HG03457 (cell line): ENCODE measurements around the gene MAN1B1.

Experiments used
- ATAC-seq: cut with Tn5 transposase; IDR thresholded peaks from one replicate; pipeline ENCODE4 v1.9.1; 2021; ENCODE audit warnings: moderate number of reproducible peaks; ENCODE audit not compliant: unreplicated experiment

Gene MAN1B1

DNA sequence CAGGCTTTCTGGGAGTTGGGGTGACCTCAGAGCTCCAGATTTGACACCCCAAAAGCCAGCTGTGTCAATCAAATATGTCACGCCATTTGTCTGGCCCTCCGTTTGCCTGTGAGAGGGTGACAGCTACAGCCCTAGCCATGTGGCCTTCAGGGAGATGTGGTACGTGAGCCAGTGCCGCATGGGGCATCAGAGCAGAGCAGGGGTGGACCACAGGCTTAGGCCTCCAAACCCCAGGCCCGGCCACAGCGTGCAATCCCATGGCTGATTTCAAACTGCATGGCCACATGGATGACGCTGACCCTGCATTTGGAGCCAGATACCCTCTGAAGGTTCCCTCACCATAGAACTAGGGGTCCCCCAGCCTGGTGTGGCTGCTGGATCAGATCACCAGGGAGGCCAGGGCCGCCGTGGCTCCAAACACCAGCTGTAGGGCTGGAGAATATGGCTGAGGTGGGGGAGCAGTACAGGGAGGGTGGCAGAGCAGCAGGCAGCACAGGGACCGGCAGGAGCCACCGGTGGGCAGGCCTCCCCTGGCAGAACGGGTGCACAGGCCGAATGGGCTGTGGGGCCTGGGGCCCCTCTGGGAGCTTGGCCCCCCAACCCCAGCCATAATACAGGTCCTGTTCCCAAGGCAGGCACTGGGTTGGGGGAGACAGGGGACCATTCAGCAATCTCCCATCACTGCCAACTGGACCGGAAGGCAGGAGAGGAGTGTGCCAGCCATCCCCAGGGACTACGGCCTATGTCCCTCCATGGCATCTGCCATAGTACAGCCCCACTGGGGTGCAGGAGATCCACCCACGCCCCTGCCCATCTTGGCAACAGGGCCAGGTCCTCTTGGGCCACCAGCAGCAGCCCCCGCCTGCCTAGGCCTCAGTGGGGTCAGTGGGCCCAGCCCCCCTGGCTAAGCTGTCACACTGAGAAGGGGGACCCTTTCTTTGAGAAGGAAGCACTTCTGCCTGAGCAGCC, 18.0 kb upstream of the MAN1B1 start:
- no peak for ATAC-seq

- ATAC-seq: no peak
Measured at GRCh38 chr9:137069508-137070091, 17.2 kb upstream of the MAN1B1 start.

DNA sequence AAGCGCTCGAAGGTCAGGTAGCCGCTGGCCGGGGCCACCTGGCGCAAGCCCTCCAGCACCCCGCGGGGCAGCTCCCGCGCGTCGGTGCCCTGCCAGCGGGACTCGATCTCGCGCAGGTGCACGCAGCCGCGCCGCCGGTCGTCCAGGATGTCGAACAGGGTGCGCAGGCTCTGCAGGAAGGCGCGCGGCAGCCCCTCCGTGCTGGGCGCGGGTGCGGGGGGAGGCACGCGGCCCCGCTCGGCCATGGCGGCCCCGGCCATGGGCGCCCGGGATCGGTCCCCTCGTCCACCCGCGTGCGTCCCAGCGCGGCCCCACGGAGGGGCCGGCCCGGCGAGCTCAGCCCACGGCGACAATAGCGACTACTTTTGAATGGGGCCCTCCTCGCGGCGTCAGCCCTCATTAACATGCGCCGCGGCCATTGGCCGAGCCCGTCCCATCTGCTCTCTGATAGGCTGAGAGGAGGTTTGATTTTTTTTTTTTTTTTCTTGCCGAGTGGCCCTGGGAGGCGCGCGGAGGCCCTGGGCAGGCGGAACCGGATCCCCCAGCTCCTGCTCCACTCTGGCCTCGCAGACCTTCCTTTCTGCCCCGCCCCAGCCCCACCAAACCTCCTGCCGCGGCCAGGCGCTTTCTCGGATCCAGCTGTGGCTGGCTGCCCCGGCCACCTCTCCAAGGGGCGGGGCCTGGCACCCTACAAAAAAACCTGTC, 16.4 kb upstream of the MAN1B1 start, which contains the start of gene SAPCD2:
SAPCD2 (minus strand) TSS at position 357 of the 705 bp plus-strand sequence; CDS start at position 260, 97 bp downstream.
- no peak for ATAC-seq

DNA sequence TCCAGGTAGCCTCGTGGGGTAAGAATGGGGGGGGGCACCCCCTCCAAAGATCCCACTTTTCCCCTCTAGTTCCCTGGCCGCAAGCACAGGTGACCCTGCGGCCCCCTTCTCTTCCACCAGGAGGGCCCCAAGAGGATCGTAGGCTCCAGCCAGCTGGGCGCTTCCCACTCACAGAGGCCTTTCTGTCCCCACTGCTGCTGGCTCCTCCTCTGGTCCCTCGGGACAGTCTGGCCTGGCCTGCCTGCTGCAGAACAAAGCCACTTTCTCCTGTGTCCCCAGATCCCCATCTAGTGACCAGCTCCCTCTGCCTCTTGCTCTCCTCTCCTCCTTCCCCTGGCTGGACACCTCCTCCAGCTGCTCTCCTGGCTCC, 15.9 kb upstream of the MAN1B1 start:
- ATAC-seq: no peak

DNA sequence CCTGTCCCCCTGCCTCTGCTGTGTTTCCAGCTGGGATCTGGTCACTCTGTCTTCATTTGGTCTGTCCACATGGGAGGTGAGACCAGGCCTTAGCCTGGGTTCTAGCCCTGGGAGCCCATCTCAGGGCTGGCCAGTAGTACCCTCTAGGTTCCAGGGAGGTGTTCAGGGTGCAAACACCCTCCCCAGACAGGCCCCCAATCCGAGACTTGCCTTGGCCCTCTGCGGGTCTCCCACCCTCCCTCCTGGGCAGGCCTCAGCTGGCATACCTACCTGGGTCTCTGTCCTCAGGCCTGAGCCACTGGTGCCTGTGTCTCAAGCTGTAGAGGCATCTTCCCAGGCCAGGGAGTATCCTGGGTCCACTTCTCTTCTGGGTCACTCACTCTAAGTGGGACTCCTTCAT, 15.5 kb upstream of the MAN1B1 start:
- ATAC-seq: no peak

DNA sequence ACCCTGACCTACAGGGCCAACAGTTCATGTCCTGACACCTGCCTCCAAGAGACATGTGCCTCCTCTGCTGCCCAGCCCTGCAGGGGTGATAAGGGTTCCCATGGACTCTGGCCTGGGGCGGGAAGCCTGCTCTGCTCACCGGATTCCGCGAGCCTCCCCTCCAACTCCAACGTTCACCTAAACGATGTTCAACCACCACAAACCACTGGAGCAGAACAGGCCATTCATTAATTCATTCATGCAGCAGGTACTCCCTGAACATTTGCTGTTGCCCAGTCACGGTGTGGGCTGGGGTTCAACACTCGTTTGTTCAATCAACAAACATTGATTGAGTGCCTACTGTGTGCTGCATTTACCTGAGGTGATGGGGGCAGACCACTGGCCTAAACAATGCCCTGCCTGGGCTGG, 12.8 kb upstream of the MAN1B1 start:
- ATAC-seq: no peak

GRCh38 chr9:137074657-137075274, 12.0 kb upstream of the MAN1B1 start:
- ATAC-seq: no peak

DNA sequence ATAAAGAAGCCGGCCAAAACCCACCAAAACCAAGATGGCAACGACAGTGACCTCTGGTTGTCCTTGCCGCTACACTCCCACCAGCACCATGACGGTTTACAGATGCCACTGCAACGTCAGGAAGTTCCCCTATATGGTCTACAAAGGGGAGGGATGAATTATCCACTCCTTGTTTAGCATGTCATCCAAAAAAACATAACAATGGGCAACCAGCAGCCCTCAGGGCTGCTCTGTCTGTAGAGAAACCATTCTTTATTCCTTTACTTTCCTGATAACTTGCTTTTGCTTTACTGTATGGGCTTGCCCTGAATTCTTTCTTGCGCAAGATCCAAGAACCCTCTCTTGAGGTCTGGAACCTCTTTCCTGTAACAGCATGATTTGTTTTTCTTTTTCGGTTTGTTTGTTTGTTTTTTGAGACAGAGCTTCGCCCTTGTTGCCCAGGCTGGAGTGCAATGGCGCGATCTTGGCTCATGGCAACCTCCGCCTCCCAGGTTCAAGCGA, 11.5 kb upstream of the MAN1B1 start:
- ATAC-seq: no peak

DNA sequence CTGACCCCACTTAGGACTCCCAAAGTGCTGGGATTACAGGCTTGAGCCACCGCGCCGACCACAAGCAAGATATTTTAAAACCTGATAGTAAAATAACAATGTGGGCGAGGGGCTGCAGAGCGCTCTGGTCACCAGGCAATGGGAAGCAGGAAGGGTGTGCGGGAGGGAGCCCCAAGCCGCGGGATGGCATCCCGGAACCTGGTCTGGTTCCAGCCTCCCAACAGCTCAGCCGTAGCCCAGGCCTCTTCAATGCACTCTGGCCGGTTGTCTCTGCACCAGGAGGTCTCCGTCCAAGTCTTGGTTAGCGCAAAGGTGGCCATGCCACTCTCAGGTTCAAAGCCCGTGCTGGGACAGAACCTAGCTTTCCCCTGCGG, 10.2 kb upstream of the MAN1B1 start:
- ATAC-seq: no peak

- no peak for ATAC-seq
Measured at GRCh38 chr9:137077010-137077747, 9.6 kb upstream of the MAN1B1 start, which contains the start of gene UAP1L1. TSS of gene UAP1L1 (plus strand) at chr9:137077517. CDS start at chr9:137077533, 16 bp downstream.

GRCh38 chr9:137077758-137078693, 8.8 kb upstream of the MAN1B1 start:
- no peak for ATAC-seq

DNA sequence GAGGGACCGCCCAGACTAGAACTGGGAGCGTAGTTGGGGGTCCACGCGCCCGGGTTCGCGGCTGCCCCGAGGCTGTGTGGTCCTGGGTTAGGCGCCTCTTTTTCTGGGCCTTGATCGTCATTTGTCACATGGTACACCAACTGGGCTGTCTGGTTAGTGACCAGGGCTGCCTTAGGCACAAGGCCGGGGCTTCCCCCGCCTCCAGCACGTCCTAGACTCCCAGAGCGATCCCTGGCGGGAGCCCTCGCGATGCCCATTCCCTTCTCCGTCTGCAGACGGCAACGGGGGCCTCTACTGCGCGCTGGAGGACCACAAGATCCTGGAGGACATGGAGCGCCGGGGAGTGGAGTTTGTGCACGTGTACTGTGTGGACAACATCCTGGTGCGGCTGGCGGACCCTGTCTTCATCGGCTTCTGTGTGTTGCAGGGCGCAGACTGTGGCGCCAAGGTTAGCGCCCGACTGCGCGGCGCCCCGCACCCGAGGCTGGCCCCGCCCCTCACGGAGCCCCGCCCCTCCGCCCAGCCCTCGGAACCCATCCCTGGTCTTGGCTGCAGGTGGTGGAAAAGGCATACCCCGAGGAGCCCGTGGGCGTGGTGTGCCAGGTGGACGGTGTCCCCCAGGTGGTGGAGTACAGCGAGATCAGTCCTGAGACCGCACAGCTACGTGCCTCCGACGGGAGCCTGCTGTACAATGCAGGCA, 7.9 kb upstream of the MAN1B1 start:
- no peak for ATAC-seq

GRCh38 chr9:137079401-137079787, 7.4 kb upstream of the MAN1B1 start:
- no peak for ATAC-seq

DNA sequence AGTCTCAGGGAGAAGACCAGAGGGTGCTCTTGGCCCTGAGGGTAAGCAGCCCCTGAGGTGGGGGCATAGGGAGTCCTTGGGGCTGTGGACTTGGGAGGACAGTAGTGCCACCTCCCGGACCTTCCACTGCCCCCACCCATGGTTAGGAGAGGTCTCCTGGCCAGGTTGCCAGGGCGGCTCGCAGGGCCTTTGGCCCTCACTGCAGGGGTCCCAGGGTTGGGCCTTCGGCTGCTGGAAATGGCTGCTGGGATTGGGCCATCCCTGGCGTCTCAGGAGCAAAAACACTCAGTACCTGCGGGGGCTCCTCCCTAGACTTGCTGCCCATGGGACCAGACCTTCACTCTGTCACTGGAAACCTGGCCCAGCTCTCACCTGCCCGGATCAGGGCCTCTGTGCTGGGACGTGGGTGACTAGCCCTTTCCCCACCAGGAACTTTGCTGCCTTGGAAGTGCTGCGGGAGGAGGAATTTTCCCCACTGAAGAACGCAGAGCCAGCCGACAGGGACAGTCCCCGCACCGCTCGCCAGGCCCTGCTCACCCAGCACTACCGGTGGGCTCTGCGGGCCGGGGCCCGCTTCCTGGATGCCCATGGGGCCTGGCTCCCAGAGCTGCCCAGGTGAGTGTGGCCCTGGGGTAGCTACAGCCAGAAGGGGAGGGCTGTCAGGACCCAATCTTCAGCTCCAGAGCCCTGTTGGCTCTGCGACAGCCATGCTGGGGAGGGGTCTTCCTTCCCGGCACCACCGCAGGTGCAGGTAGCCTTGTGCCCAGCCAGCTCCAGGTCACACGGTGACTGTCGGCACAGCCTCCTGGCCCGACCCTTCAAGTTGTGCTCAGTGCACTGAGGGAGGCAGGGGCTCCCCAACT, 6.3 kb upstream of the MAN1B1 start:
- no peak for ATAC-seq

DNA sequence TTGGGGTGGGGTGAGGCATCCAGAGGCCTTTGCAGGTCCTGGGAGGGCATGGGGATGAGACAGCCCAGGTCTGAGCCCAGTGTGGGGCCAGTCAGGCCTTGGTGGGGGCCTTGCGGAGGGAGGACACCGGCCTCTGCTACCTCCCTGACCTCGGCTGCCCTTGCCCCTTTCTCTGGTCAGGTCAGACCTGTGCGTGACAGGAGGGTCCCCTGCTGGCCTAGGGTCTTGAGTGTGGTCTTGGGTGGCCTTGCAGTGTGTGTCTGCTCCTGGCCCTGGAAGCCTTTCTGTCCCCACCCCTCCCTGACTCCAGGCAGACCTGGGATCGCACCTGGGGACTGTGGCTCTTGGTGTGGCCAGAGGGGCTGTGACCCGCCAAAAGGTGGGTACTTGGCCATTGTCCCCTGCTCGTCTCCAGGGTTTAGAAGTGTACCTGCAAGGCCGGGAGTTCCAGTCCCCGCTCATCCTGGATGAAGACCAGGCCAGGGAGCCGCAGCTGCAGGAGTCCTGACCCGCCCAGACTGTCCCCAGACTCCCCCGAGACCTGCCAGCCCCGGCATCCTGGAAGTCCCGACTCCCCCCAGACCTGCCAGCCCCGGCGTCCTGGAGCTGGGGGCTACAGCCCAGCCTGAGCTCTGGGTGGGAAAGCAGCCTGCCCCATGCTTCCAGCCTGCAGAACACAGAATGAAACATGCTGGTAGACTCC, 4.4 kb upstream of the MAN1B1 start:
- no peak for ATAC-seq

GRCh38 chr9:137082925-137083290, 3.9 kb upstream of the MAN1B1 start:
- no peak for ATAC-seq

DNA sequence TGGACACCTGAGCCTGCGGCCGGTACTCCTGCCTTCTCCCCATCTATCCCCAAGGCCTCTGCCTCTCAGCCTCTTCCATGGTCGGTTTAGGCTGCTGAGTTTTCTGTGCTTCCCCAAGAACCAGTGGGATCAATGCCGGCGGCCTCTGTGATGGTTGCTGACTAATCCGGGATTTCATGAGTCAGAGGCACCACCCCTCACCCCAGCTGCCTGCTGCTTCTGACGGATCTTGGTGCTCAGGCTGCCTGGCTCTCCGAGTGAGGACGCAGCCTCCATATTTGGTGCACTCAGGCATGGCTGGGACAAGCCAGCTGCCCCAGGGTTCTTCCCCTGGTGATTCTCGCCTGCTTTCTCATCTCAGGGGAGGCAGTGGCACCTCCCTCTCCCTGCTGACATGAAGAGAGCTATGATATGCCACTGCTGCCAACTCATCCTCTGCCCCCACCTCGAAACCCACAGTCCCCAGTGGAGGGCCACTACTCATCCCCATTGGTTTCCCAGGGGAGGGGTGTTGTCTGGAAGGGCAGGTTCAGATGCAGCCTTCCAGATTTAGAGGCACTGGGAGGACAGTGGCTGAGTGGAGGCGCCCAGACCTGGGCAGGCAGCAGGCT, 3.3 kb upstream of the MAN1B1 start:
- ATAC-seq: no peak
